ENCODE data around the gene PSMC5. TPM values are rescaled to one million over a fixed set of nuclear protein-coding genes. Genes with fewer than 3 reads are reported as not detected.

PSMC5 gene
- total RNA-seq, 2 donors from 2014 or later: 137 TPM

DNA sequence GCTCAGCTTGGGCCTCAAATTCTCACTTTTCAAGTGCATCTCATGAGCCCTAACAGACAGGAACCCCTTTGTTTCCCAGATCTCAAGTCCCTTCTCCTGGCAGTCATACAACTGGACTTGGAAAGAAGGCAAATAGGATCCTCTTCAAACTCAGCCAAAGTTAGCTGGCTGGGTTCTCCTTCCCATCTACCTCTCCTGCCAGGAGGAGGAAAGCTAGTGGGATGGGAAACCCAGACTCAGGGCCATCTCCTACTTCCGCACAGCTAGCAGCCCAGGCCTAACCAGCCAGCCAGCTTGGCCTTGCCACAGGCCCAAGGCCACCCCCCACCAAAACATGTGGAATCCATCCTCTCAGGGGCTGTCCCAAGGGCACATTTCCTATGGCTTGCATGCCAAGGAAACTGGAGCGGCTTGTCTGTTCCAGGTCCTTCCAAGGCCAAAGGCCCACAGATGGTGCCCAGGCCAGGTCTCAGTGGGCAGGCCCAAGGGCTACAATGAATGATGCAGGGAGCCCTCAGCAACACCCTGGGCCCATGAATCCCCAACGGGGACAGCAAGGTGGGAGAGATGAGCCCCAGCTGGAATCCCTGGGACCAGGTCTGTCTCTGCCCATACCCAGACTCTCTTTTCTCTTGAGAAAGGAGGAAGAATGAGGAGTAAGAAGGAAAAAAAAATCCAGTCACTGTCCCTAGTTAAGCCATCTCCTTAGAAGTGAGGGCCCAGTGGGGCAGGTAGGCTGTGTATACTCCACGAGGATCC is 13.5 kb downstream of the PSMC5 start:
- Histone ChIP-seq H3K4me1 (ENCODE audit: control insufficient read depth, insufficient read depth, low read length) (peaks cover 10% of the 10 kb centered on the region), H3K9ac (ENCODE audit: extremely low read depth, low read length, poor library complexity, severe bottlenecking) (peak overlapping the region; percentile 74), H3K36me3 (ENCODE audit: control insufficient read depth, insufficient read depth, low read length) (no peaks in the 10 kb centered on the region), H3K4me3 (ENCODE audit: low read length) (peak overlapping the region; percentile 97), H3K9me3 (ENCODE audit: control insufficient read depth, low read length) (no peaks in the 10 kb centered on the region), H3K27ac (ENCODE audit: low read depth, low read length) (no peak overlapping the region), H3K27me3 (ENCODE audit: control insufficient read depth, insufficient read depth, low read length, poor library complexity, severe bottlenecking) (no peaks in the 10 kb centered on the region)
- Mint-ChIP-seq H3K4me1 (peaks cover 18% of the 10 kb centered on the region), H3K27ac (peak overlapping the region; percentile 35), H3K36me3 (ENCODE audit: low read depth) (peaks cover 14% of the 10 kb centered on the region), H3K27me3 (ENCODE audit: insufficient read depth) (peaks cover 7% of the 10 kb centered on the region), H3K9me3 (no peaks in the 10 kb centered on the region), H3K4me3 (peak overlapping the region; percentile 98)
- WGBS, 2 experiments (ENCODE audit: insufficient coverage in 1 of 2, insufficient read length in 1 of 2): 85 to 93% methylated on average over 2 to 4 of the region's 4 CpGs
- no peak for TF ChIP-seq CTCF (conservative IDR thresholded peaks at IDR 0.05)
- no peak for DNase-seq

GRCh38 chr17:63841350-63842172 is 14.3 kb downstream of the PSMC5 start:
- Mint-ChIP-seq H3K4me1 (peaks cover 18% of the 10 kb centered on the region), H3K36me3 (ENCODE audit: low read depth) (peaks cover 9% of the 10 kb centered on the region), H3K4me3 (peak overlapping the region; percentile 98), H3K27me3 (ENCODE audit: insufficient read depth) (peaks cover 14% of the 10 kb centered on the region), H3K27ac (peak overlapping the region; percentile 95), H3K9me3 (no peaks in the 10 kb centered on the region)
- 16 to 17% methylated on average over 23 to 26 of the region's 26 CpGs for WGBS, 2 experiments (ENCODE audit: insufficient coverage in 1 of 2, insufficient read length in 1 of 2)
- TF ChIP-seq CTCF (conservative IDR thresholded peaks at IDR 0.05): no peak
- no peaks in the 10 kb centered on the region for H3K9me3 ChIP-seq (ENCODE audit: control insufficient read depth, low read length)
- H3K4me3 ChIP-seq (ENCODE audit: low read length): peak overlapping the region; percentile 97
- H3K9ac ChIP-seq (ENCODE audit: extremely low read depth, low read length, poor library complexity, severe bottlenecking): peak overlapping the region; percentile 74
- H3K27ac ChIP-seq (ENCODE audit: low read depth, low read length): peak overlapping the region; percentile 49
- H3K27me3 ChIP-seq (ENCODE audit: control insufficient read depth, insufficient read depth, low read length, poor library complexity, severe bottlenecking): no peaks in the 10 kb centered on the region
- H3K4me1 ChIP-seq (ENCODE audit: control insufficient read depth, insufficient read depth, low read length): peaks cover 10% of the 10 kb centered on the region
- peak; percentile 84 for DNase-seq
- no peaks in the 10 kb centered on the region for H3K36me3 ChIP-seq (ENCODE audit: control insufficient read depth, insufficient read depth, low read length)

DNA sequence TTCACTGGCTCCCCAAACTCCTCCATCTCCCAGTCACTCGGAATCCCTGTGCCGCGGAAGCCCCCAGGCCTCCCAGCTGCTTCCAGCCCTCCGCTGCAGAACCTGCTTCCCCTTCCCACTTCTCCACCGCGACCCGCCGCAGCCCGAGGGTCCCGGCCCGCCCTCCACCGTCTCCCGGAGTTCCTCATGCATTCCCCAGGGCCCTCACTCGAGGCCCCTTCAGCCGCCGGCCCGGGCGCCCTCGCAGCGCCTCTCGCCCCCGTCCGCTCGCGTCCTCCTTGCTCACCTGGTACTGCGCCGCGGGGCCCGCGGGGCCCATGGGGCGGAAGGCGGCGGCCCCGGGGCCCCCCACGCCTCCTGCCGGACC is 14.9 kb downstream of the PSMC5 start:
- Histone ChIP-seq H3K9ac (ENCODE audit: extremely low read depth, low read length, poor library complexity, severe bottlenecking) (peak overlapping the region; percentile 74), H3K9me3 (ENCODE audit: control insufficient read depth, low read length) (no peaks in the 10 kb centered on the region), H3K36me3 (ENCODE audit: control insufficient read depth, insufficient read depth, low read length) (no peaks in the 10 kb centered on the region), H3K27ac (ENCODE audit: low read depth, low read length) (peak overlapping the region; percentile 49), H3K4me3 (ENCODE audit: low read length) (peak overlapping the region; percentile 97), H3K4me1 (ENCODE audit: control insufficient read depth, insufficient read depth, low read length) (peaks cover 10% of the 10 kb centered on the region), H3K27me3 (ENCODE audit: control insufficient read depth, insufficient read depth, low read length, poor library complexity, severe bottlenecking) (no peaks in the 10 kb centered on the region)
- TF ChIP-seq CTCF (conservative IDR thresholded peaks at IDR 0.05): no peak
- WGBS, 2 experiments (ENCODE audit: insufficient coverage in 1 of 2, insufficient read length in 1 of 2): 0% methylated on average over 21 to 36 of the region's 36 CpGs
- peak overlapping the region; percentile 98 for H3K4me3 Mint-ChIP-seq
- no peaks in the 10 kb centered on the region for H3K9me3 Mint-ChIP-seq
- DNase-seq: no peak
- H3K36me3 Mint-ChIP-seq (ENCODE audit: low read depth): peaks cover 4% of the 10 kb centered on the region
- H3K27ac Mint-ChIP-seq: peak overlapping the region; percentile 95
- peaks cover 20% of the 10 kb centered on the region for H3K27me3 Mint-ChIP-seq (ENCODE audit: insufficient read depth)
- H3K4me1 Mint-ChIP-seq: peaks cover 18% of the 10 kb centered on the region
